ENCODE measurements around the gene TMEM40.

TMEM40 gene

DNA sequence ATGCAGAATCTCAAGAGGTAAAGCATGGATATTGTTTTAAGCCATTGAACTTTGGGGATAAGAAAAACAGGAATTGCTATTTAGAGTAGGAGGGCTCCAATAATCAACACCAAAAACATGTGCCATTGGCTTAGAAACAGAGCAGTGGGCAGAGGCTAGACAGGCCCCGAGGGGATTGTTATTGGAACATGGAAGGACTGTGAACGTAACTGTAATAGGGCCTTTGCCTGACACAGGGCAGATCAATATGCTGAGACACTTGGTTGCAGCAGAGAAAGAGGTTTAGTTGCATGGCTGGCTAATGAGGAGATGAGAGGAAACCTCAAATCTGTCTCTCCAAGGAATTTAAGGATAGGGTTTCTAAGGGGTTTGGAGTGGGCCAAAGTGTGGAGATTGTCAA lies 58.3 kb downstream of the TMEM40 start:
- Histone ChIP-seq H3K27me3 (ENCODE audit: control insufficient read depth in 1 of 2, insufficient read depth in 1 of 2, low read length in 2 of 2) (peaks cover 0 to 55% of the 10 kb centered on the region in 2 experiments), H3K27ac (ENCODE audit: low read length, poor library complexity, severe bottlenecking) (no peak overlapping the region), H3K4me3 (ENCODE audit: insufficient read depth in 1 of 2, low read depth in 1 of 2, low read length in 2 of 2) (no peak overlapping the region), H2BK12ac (ENCODE audit: low read length in 2 of 2) (no peak overlapping the region), H2AK5ac (ENCODE audit: low read length, severe bottlenecking) (no peak overlapping the region), H3K4me2 (ENCODE audit: low read length, poor library complexity, severe bottlenecking) (no peak overlapping the region), H2AFZ (ENCODE audit: low read depth, low read length) (no peak overlapping the region), H3K4ac (ENCODE audit: low read depth in 1 of 2, low read length in 2 of 2) (no peak overlapping the region), H2BK5ac (ENCODE audit: low read depth, low read length, poor library complexity, severe bottlenecking) (no peak overlapping the region), H3K79me1 (replicated peaks; ENCODE audit: low read length, poor library complexity, severe bottlenecking) (no peaks in the 10 kb centered on the region), H3K36me3 (ENCODE audit: control insufficient read depth in 1 of 2, insufficient read depth in 2 of 2, low read depth in 1 of 2, low read length in 2 of 2) (no peaks in the 10 kb centered on the region), H3K14ac (ENCODE audit: low read length in 2 of 2) (no peak overlapping the region), H2BK15ac (ENCODE audit: low read depth, poor library complexity, severe bottlenecking) (no peak overlapping the region), H3K18ac (ENCODE audit: low read depth in 1 of 2, low read length in 2 of 2) (no peak overlapping the region), H3K9ac (ENCODE audit: low read length) (no peak overlapping the region), H4K91ac (ENCODE audit: low read length) (no peak overlapping the region), H3K9me3 (ENCODE audit: control insufficient read depth, low read length) (no peaks in the 10 kb centered on the region), H3K4me1 (ENCODE audit: control insufficient read depth, insufficient read depth, low read depth, low read length) (no peaks in the 10 kb centered on the region), H4K8ac (ENCODE audit: low read length) (no peak overlapping the region), H3K23ac (ENCODE audit: low read length in 2 of 2) (no peak overlapping the region), H2BK120ac (ENCODE audit: low read depth, low read length) (no peak overlapping the region)
- 79% methylated on average over 2 of the region's 2 CpGs for WGBS
- no peak for DNase-seq

DNA sequence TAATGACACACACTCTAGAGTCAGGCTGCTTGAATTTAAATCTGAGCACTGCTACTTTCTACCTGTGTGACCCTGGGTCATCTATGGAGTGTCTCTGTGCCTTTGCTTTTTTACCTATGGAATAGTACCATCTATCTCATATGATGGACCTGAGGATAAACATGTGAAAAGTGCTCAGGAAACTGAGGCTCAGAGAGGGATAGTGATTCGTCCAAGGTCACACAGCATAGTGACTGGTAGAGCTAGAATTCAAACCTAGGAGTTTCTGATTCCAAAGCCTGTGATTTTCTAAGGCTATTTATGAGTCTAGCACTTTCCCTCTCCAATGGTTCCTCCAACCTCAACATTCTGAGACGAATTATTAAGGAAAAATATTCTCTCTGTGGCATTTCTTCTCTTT lies 63.1 kb downstream of the TMEM40 start:
- Histone ChIP-seq H3K4me3 (ENCODE audit: insufficient read depth in 1 of 2, low read depth in 1 of 2, low read length in 2 of 2) (no peak overlapping the region), H4K8ac (ENCODE audit: low read length) (no peak overlapping the region), H3K27me3 (ENCODE audit: control insufficient read depth in 1 of 2, insufficient read depth in 1 of 2, low read length in 2 of 2) (peaks cover 0 to 29% of the 10 kb centered on the region in 2 experiments), H2BK15ac (ENCODE audit: low read depth, poor library complexity, severe bottlenecking) (no peak overlapping the region), H4K91ac (ENCODE audit: low read length) (no peak overlapping the region), H3K18ac (ENCODE audit: low read depth in 1 of 2, low read length in 2 of 2) (no peak overlapping the region), H3K79me1 (replicated peaks; ENCODE audit: low read length, poor library complexity, severe bottlenecking) (no peaks in the 10 kb centered on the region), H3K23ac (ENCODE audit: low read length in 2 of 2) (no peak overlapping the region), H3K9ac (ENCODE audit: low read length) (no peak overlapping the region), H3K14ac (ENCODE audit: low read length in 2 of 2) (no peak overlapping the region), H2AFZ (ENCODE audit: low read depth, low read length) (no peak overlapping the region), H3K27ac (ENCODE audit: low read length, poor library complexity, severe bottlenecking) (no peak overlapping the region), H3K4me2 (ENCODE audit: low read length, poor library complexity, severe bottlenecking) (no peak overlapping the region), H2BK12ac (ENCODE audit: low read length in 2 of 2) (no peak overlapping the region), H3K4me1 (ENCODE audit: control insufficient read depth, insufficient read depth, low read depth, low read length) (peaks cover 8% of the 10 kb centered on the region), H2BK5ac (ENCODE audit: low read depth, low read length, poor library complexity, severe bottlenecking) (no peak overlapping the region), H3K36me3 (ENCODE audit: control insufficient read depth in 1 of 2, insufficient read depth in 2 of 2, low read depth in 1 of 2, low read length in 2 of 2) (no peaks in the 10 kb centered on the region), H2BK120ac (ENCODE audit: low read depth, low read length) (no peak overlapping the region), H2AK5ac (ENCODE audit: low read length, severe bottlenecking) (no peak overlapping the region), H3K9me3 (ENCODE audit: control insufficient read depth, low read length) (no peaks in the 10 kb centered on the region), H3K4ac (ENCODE audit: low read depth in 1 of 2, low read length in 2 of 2) (no peak overlapping the region)
- 88% methylated on average over 1 of the region's 2 CpGs for WGBS
- DNase-seq: no peak

DNA sequence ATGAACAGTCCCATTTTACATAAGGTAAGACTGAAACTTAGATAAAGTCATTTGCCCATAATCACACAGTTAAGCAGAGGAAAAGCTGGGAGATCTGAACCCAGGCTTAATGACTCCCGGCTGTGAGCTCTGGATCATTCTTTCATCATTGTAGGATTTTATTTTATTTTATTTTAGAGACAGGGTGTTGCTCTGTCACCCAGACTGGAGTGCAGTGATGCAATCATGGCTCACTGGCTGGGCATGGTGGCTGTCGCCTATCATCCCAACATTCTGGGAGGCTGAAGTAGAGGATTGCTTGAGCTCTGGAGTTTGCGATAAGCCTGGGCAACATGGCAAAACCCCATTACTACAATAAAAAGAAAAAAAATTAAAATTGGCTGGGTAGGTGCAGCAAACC lies 63.9 kb downstream of the TMEM40 start:
- H4K8ac ChIP-seq (ENCODE audit: low read length): no peak overlapping the region
- no peak overlapping the region for H2AFZ ChIP-seq (ENCODE audit: low read depth, low read length)
- no peaks in the 10 kb centered on the region for H3K9me3 ChIP-seq (ENCODE audit: control insufficient read depth, low read length)
- no peaks in the 10 kb centered on the region for H3K36me3 ChIP-seq (ENCODE audit: control insufficient read depth in 1 of 2, insufficient read depth in 2 of 2, low read depth in 1 of 2, low read length in 2 of 2)
- no peak overlapping the region for H2BK15ac ChIP-seq (ENCODE audit: low read depth, poor library complexity, severe bottlenecking)
- H3K14ac ChIP-seq (ENCODE audit: low read length in 2 of 2): no peak overlapping the region
- no peak overlapping the region for H3K4ac ChIP-seq (ENCODE audit: low read depth in 1 of 2, low read length in 2 of 2)
- no peak overlapping the region for H2BK5ac ChIP-seq (ENCODE audit: low read depth, low read length, poor library complexity, severe bottlenecking)
- no peak for DNase-seq
- 100% methylated on average over 1 of the region's 3 CpGs for WGBS
- no peak overlapping the region for H2BK12ac ChIP-seq (ENCODE audit: low read length in 2 of 2)
- H2AK5ac ChIP-seq (ENCODE audit: low read length, severe bottlenecking): no peak overlapping the region
- no peak overlapping the region for H3K18ac ChIP-seq (ENCODE audit: low read depth in 1 of 2, low read length in 2 of 2)
- peaks cover 0 to 24% of the 10 kb centered on the region in 2 experiments for H3K27me3 ChIP-seq (ENCODE audit: control insufficient read depth in 1 of 2, insufficient read depth in 1 of 2, low read length in 2 of 2)
- H3K4me1 ChIP-seq (ENCODE audit: control insufficient read depth, insufficient read depth, low read depth, low read length): peaks cover 10% of the 10 kb centered on the region
- H3K27ac ChIP-seq (ENCODE audit: low read length, poor library complexity, severe bottlenecking): no peak overlapping the region
- H3K23ac ChIP-seq (ENCODE audit: low read length in 2 of 2): no peak overlapping the region
- no peak overlapping the region for H2BK120ac ChIP-seq (ENCODE audit: low read depth, low read length)
- no peaks in the 10 kb centered on the region for H3K79me1 ChIP-seq (replicated peaks; ENCODE audit: low read length, poor library complexity, severe bottlenecking)
- H3K4me2 ChIP-seq (ENCODE audit: low read length, poor library complexity, severe bottlenecking): no peak overlapping the region
- no peak overlapping the region for H3K4me3 ChIP-seq (ENCODE audit: insufficient read depth in 1 of 2, low read depth in 1 of 2, low read length in 2 of 2)
- no peak overlapping the region for H4K91ac ChIP-seq (ENCODE audit: low read length)
- no peak overlapping the region for H3K9ac ChIP-seq (ENCODE audit: low read length)

DNA sequence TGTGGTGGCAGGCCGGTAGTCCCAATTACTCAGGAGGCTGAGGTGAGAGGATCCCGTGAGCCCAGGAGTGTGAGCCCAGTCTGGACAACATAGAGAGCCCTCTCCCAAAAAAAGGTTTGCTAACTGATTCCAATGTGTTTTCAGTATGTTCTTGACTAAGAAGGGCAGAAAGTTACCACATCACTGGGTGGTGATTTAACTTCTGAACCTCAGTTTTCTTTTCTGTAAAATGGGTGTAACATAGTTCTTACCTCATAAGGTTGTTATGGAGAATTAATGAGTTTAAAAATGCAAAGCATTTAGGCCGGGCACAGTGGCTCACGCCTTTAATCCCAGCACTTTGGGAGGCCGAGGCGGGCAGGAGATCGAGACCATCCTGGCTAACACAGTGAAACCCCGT lies 66.6 kb downstream of the TMEM40 start:
- 96% methylated on average over 7 of the region's 8 CpGs for WGBS
- no peak overlapping the region for H4K8ac ChIP-seq (ENCODE audit: low read length)
- H3K79me1 ChIP-seq (replicated peaks; ENCODE audit: low read length, poor library complexity, severe bottlenecking): no peaks in the 10 kb centered on the region
- H3K9me3 ChIP-seq (ENCODE audit: control insufficient read depth, low read length): no peaks in the 10 kb centered on the region
- no peak overlapping the region for H2BK12ac ChIP-seq (ENCODE audit: low read length in 2 of 2)
- no peak overlapping the region for H3K4me3 ChIP-seq (ENCODE audit: insufficient read depth in 1 of 2, low read depth in 1 of 2, low read length in 2 of 2)
- H3K36me3 ChIP-seq (ENCODE audit: control insufficient read depth in 1 of 2, insufficient read depth in 2 of 2, low read depth in 1 of 2, low read length in 2 of 2): no peaks in the 10 kb centered on the region
- H3K23ac ChIP-seq (ENCODE audit: low read length in 2 of 2): no peak overlapping the region
- H3K4ac ChIP-seq (ENCODE audit: low read depth in 1 of 2, low read length in 2 of 2): no peak overlapping the region
- no peak overlapping the region for H2BK15ac ChIP-seq (ENCODE audit: low read depth, poor library complexity, severe bottlenecking)
- no peak overlapping the region for H4K91ac ChIP-seq (ENCODE audit: low read length)
- no peak for DNase-seq
- peaks cover 0 to 15% of the 10 kb centered on the region in 2 experiments for H3K27me3 ChIP-seq (ENCODE audit: control insufficient read depth in 1 of 2, insufficient read depth in 1 of 2, low read length in 2 of 2)
- H3K27ac ChIP-seq (ENCODE audit: low read length, poor library complexity, severe bottlenecking): no peak overlapping the region
- H3K18ac ChIP-seq (ENCODE audit: low read depth in 1 of 2, low read length in 2 of 2): no peak overlapping the region
- H3K14ac ChIP-seq (ENCODE audit: low read length in 2 of 2): no peak overlapping the region
- no peak overlapping the region for H2AFZ ChIP-seq (ENCODE audit: low read depth, low read length)
- H3K9ac ChIP-seq (ENCODE audit: low read length): no peak overlapping the region
- H2AK5ac ChIP-seq (ENCODE audit: low read length, severe bottlenecking): no peak overlapping the region
- H3K4me2 ChIP-seq (ENCODE audit: low read length, poor library complexity, severe bottlenecking): no peak overlapping the region
- peaks cover 10% of the 10 kb centered on the region for H3K4me1 ChIP-seq (ENCODE audit: control insufficient read depth, insufficient read depth, low read depth, low read length)
- H2BK5ac ChIP-seq (ENCODE audit: low read depth, low read length, poor library complexity, severe bottlenecking): no peak overlapping the region
- no peak overlapping the region for H2BK120ac ChIP-seq (ENCODE audit: low read depth, low read length)
